CD4-positive, alpha-beta T cell treated with Interleukin-10 for 1 hour (primary cell): ENCODE data around the gene EDC3.
A peak's percentile ranks its signal among the peaks of the same experiment; 100 is the strongest.

ENCODE experiments used
- DNase-seq: peaks from one replicate; pipeline ENCODE4 v3.0.0-alpha.2; 2020

The EDC3 gene

DNA sequence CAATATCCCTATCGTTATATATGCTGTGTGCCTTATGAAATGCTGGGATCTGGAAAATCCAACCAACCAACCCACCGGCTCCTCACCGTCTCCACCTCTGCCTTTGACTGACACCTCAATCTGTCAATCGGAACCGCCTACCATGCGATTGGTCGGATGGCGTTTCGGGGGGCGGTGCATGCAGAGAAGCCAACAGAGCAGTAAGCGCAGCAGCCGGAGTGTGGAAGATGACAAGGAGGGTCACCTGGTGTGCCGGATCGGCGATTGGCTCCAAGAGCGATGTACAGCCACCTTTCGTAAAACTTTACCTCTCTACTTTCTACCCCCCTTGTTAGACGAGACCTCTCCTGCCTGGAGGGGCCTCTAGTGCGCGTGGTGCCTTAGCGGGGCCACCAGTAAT, 73.9 kb downstream of the EDC3 start:
- DNase-seq: no peak

DNA sequence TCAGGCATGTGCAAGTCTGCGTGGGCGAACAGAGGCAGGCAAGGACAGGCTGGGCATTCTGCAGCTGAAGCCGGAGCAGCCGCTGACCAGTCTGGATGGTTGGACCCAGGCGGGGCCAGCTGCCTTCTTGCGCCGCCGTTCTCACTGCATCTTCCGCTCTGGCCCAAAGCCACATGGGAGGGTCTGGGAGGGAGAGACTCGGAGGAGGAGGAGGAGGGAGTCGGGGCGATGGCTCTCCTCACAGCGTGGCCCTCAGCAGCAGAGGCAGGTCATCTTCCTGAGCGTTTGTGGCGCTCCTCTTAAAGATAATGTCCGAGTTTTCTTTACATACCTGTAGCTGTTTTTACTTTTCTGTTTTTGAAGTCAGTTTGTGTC, 74.3 kb downstream of the EDC3 start:
- DNase-seq: no peak

DNA sequence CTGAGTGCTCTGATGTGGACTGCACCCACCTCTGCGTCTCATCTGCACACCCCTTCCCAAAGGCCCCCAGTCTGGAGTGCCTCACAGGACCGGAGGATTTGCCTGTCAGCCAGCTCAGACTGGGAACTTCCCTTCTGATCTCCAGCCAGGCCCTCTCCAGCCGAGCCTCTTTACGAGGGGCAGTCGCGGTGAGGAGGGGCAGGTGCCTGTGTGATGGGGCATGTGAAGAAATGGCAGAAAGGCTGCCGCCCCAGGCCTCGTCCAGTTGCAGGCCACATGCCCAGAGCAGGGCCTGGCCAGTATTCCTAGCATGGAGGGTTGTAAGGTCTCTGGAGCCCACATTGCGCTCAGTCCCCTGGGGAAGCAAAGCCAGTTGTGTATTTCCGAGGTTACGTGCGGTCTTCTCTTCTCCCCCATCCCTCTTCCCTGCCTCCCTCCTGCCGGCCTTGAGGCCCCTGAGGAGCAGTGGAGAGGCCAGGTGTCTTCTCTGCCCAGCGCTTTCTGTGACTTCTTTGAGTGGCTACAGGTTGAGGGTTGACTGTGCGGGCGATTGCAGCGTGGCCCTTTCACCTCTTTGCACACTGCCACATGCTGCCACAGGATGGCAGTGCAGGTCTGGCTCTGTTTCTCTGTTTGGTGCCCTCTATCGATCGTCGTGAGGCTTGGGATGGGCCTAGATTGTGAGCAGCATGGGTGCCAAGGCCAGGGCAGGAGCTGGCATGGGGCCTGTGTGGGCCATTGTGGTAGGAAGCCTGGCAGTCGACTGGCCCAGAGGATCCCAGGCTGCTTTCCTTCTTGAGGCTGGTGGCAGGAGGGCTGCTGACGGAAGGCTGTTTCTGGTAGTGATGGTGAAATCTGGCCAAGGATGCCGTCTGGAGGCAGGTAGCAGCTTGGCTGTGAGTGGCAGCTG, 74.9 kb downstream of the EDC3 start:
- DNase-seq: peak; percentile 84

DNA sequence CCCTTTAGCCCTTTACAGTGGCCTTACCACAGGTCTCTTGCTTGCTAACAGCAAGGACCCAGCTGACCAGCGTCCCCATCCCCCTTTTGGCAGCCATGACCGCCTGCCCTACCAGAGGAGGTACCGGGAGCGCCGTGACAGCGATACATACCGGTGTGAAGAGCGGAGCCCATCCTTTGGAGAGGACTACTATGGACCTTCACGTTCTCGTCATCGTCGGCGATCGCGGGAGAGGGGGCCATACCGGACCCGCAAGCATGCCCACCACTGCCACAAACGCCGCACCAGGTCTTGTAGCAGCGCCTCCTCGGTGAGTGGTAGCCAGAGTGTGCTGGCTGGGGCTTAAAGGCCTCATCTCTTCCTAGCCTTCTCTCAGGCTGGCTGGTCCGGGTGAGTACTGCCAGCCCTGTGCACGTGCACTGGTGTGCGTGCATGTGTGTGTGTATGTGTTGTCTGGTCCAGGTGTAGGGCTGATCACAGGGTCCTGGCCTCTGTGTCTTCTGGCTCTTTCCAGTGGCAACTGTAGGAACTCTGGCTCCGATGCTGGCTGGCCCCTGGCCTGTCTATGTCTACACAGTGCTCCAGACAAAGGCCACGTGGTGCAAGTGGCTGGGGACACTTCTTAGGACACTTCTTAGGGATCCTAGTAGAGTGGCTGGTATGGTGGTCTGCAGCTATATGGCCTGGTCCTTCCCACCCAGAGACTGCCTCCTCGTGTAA, 75.7 kb downstream of the EDC3 start:
- no peak for DNase-seq

DNA sequence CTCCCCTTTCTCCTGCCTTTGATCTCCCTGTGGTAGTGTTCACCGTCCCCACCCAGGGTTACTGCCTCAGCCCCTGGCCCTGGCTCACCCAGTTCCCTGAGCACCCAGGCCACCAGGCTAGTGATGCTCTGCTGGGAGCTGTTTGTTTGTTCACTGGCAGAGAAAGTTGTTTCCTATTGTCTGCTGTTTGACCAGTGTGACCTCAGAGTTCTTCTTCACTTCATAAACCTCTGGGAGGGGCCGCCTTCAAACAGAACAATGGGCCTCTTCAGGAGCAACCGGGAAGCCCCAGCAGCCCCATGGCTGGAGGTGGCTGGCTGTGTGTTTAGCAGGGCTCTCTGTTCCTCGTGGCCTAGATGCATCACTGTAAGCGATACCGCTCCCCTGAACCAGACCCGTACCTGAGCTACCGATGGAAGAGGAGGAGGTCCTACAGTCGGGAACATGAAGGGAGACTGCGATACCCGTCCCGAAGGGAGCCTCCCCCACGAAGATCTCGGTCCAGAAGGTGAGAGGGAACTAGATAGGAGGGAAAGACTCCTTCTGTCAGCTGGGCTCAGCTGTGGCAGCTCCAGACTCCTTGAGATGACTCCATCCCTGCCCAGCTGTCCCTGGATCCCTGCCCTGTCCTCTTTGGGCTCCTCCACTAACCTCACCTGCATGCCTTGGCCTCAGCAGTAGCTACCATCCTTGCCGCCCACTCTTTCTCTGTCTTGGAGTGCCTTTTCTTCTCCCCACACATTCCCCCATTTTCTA, 76.8 kb downstream of the EDC3 start:
- DNase-seq: no peak

DNA sequence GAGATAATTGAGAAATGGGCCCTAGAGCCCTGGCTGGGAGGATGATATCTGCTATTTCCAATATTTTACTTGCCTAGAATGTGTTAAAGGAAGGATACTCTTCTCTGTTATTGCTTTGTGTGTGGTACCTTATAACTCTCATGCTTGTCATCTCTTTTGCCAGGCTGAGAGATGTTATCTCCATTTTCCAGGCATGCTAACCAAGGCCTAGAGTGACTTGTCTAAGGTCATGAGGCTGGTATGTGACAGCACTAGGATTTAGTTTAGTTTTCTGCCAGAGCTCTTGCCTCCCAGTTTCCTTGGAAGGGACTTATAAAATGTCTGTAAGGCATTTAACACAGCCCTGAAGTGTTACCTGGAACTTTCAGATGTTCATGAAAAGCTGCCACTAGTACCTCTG, 78.8 kb downstream of the EDC3 start:
- DNase-seq: no peak

DNA sequence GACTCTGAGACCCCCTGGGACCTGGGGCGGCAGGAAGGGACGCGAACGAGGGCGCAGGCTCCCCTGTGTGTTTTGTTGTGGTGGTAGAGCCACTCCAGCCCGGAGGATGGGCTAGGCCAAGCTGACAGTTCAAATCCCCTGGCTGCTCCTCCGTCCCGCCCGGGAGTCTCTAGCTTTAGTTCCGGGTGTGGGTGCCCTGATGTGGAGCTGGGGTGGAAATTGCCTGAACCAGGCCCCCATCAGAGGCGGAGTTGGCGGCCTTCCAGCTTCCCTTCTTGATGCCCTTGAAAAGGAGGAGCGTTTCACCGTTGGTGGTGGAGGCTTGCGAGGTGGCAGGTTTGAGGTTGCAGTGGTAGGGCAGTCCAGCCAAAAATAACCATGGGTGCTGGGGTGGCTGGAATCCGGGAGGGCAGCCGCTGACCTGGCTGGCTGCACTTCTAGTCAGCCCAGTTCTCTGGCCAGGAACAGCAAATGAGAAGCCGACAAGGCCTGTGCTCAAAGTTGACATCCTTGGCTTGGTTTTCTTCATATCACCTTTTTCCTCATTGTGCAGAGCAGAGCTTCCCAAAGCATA, 79.4 kb downstream of the EDC3 start:
- DNase-seq: peak; percentile 74

DNA sequence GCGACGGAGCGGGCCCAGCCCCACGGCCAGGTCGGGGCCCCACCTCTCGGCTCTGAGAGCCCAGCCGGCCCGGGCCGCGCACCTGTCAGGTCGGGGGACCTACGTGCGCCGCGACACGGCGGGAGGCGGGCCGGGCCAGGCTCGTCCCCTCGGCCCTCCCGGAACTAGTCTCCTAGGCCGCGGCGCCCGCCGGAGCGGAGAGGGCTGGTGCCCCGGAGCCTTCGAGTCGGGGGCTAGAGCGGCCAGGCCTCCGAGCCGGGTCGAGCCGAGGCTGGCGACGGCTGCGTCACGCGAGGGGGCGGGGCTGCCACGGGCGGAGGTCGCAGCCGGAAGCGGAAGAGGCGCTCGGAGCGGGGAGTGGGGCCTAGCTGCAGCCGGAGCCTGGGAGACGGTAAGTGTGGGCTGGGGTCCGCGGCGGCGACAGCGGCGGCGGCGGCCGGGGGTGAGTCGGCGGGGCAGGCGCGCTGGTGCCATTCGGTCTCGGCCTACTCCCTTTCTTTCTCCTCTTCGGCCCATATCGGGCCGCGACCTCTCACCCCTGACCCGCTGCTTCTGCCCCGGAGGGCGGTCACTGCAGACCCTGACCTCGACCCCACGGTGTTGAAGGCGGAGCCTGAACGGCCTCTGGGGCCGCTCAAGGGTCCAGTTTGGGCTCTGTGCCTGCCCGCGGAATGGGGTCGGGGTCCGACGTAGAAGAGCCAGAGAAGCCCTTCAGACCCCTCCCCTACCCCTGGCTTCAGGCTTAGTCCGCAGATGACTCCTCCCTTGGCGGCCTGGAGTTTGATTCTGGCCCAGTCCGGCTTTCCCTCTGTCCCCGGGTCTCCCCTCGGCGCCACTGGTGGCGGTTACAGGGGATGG, 80.1 kb downstream of the EDC3 start, which contains the start of gene CLK3:
Gene CLK3 (plus strand): TSS at position 329 of the 858 bp plus-strand sequence. CDS start 3,361 bp downstream, outside the sequence.
- peak; percentile 96 for DNase-seq

DNA sequence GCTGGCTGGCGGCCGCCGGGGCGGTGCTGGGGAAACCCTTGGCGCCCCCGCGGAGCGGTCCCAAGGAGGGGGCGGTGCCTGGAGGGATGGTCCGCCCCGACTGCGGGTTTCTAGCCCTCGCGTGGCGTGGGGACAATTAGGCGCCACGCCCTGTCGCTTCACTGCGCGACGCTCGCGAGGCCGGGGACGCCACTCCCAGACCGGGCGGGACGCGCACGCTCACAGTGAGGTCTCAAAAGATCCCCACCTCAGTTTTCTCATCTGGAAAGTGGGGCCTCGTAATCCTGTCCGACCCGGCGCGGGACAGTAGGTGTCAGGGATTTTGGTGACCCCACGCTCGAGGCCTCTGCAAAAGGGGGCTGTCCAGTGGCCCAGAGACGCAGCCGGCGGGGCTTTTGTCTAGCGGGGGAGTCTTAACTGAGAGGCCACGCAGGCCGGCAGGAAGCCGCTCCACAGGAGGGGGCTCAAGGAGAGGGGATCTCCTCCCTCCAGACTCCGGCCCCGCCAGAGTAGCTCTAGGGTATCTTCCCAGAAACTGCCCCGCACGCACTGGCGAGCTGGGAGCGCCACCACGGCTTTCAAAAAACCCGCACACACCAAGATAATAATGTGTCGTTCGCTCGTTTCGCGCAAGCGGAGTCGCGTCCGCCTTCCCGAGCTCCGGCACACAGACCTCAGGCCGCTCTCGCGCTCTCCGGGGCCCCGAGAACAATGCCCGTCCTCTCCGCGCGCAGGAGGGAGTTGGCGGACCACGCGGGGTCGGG, 80.9 kb downstream of the EDC3 start:
- peak; percentile 96 for DNase-seq

DNA sequence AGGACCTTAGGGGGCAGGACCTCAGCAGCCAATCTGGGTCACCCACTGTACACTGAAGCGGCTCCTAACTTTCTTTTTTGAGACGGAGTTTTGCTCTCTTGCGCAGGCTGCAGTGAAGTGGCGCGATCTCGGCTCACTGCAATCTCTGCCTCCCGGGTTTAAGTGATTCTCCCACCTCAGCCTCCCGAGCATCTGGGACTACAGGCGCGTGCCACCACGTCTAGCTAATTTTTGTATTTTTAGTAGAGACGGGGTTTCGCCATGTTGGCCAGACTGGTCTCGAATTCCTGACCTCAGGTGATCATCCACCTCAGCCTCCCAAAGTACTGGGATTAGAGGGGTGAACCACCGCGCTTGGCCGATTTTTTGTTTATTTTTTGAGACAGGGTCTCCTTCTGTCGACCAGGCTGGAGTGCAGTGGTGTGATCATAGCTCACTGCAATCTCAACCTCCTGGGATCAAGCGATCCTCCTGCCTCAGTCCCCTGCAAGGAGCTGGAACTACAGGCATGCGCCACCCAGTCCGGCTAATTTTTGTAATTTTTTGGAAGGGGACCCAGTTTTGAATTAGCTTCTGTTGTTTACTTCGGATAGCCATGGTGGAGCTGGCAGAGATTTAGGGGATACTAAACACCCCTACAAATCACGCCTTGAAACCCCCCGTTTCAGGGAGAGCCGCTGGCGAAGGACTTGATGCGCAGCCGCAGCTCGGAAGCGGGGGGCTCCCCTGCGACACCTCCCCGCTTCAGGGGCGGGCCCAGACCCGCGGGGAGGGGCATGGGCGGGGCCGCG, 81.7 kb downstream of the EDC3 start:
- no peak for DNase-seq

DNA sequence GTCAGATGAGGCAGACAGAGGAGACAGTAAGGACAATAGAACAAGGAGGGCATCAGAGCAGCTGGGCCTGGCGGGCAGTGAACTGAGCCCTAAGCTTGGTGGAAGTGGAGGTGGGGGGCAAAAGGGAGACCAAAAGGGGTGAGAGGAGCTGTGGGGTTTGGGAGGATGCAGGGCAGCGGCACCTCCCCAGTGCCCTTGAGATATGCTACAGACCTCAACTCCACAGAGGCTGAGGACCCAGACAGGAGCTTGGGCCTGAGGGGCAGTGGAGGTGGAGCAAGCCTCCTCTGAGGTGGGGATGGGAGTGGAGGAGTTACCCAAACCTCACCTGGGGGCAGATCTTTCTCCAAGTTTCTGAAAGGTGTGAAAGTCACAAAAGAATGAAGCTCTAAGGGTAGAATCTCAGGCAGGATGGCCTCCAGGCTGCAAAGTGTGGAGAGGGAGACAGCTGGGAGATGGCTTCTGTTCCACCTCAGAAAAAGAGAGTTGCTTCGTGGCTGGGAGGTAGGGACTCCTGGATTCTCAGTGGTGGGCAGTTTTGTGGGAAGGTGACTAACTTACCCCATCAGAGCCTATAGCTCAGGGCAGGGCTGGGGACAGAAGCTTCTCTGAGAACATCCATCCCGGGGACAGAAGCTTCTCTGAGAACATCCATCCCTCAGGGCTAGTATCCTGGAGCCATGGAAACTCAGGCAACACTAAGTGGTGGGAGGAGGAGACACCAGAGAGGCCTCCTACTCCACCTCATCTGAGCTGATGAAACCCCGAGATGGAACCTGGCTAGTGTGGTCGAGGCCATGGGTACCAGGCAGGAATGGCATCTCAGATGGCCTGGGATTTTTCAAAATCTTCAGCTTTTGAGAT, 82.5 kb downstream of the EDC3 start:
- no peak for DNase-seq

DNA sequence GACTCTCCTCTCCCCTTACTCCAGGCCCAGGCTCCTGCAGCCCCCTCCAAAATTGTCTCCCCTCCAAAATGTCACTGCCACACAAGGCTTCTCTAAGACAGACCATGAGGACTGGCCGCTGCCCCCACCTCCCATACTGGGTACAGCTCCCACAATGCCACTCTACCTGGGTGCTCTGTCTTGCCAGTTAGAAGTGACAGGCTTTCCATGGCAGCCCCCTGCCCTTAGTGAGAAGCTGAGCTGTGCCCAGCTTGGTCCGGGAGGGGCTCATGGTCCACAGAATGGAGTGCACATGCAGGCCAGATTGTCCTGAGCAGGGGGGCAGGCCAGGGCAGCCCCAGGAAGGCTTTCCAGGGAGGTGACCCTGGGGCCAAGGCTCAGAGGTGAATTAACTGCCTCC, 83.1 kb downstream of the EDC3 start:
- DNase-seq: no peak

DNA sequence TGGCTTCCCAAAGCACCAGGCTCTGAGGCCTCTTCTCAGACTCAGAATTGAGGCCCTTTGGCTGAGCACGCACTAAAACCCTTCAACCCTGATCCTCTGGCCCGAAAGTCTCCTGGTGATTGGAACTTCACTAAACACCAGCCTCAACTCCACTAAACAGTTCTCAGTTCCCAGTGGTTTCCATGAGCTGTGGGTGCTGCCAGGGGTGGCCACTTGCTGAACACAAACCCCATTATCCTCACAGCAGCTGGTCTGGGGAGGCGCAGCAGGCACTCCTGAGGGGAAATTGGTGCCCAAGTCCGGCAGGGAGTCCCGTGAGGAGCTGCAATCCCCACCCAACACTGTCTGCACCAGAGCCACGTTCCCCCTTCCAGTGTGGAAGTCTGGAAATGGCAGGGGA, 84.0 kb downstream of the EDC3 start:
- DNase-seq: no peak

DNA sequence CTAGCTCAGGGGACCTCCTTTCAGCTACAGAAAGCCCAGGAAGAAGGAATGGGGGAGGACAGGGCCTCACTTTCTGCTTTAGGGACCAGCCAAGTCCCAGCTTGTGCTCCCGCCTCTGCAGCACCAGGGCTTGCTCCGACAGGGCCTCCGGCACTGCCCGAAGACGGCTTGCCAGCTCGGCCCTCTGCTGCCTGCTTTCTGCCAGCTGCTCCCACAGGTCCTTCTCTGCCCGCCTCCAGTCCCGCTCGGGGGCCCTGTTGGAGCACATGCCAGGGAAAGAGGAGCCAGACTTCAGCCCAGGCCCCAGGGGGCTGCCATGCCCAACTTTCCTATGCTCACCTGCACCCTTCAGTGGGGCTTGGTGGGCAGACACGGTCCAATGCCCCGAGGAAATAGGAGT, 84.5 kb downstream of the EDC3 start:
- no peak for DNase-seq

DNA sequence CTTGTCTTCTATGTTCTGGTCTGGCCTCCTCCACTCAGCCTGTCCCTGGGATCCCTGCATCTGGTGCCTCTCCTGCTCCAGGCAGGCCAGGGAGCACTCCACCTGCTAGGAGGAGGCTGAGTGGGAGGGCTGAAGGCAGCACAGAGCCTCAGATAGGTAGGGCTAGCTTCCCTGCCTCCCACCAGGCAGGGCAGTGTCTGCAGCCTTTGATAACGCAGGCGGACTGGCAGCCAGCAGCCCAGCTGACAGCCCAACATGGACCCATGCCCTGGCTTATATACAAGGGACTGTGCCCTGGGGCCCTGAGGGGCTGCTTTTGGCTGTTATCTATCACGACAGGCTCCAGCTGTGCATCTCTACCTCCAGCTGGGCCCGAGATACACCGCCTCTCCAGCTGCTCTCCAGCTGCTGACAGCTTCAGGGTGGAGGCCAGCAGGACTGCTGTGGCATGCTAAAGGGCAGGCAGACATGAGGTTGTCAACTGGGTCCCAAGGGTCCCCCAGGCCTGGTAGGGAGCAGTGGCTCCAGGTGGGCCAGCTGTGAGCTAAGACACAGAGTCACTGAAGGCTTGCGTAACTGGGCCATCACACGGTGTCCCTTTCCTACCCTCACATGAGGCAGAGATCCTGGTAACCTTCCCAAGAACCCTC, 85.4 kb downstream of the EDC3 start:
- DNase-seq: no peak

DNA sequence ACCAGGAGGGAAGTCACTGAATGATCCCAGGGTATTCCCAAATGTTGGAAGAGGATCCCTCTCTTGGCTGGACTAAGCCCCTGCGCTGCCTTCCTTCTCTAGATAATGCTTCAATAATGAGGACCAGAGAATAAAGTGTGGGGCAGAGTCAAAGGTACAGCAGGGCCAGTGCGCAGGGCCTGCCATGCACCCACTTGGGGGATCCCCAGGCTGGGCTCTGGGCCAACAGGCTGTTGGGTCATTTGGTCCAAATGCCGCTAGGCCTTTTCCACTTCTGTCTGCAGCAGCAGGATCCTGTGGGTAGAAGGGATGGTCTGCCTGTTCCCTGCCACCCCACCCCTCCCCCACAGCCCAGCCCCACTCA, 85.9 kb downstream of the EDC3 start:
- DNase-seq: no peak

DNA sequence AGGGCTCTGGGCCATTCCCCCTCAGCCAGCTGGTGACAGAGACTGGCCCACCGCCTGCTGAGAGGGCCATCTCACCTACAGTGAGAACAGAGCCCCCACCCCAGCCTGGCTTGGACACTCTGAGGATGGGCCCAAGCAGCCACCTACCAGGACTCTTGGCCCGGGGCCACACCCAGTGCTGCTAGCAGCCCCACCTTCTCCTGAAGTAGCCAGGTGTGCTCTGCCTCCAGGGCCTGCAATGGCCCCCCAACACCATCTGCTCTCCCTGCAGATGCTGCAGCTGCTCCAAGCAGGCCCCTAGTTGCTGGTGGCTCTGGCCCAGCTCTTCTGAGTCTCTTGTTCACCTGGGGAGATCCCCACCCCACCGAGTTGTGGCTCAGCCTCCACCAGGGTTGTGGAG, 87.0 kb downstream of the EDC3 start:
- no peak for DNase-seq

DNA sequence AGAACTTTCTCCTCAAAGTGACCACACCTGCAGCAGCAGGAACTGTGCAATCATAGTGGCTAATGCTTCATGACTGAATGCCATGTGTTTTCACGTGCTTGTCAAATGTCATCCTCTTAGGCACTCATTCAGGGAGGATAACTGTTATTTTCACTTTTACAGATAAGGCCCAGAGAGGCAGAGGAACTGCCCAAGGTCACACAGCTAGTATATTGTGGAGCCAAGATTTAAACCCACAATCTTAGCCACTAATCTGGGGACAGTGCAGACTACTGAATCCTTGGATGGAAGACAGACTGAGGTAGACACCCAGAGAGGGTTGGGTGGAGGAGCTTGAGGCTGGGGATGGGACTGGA, 90.1 kb downstream of the EDC3 start:
- no peak for DNase-seq
